Measurements from ENCODE around the gene ATP2B2.

Gene ATP2B2

DNA sequence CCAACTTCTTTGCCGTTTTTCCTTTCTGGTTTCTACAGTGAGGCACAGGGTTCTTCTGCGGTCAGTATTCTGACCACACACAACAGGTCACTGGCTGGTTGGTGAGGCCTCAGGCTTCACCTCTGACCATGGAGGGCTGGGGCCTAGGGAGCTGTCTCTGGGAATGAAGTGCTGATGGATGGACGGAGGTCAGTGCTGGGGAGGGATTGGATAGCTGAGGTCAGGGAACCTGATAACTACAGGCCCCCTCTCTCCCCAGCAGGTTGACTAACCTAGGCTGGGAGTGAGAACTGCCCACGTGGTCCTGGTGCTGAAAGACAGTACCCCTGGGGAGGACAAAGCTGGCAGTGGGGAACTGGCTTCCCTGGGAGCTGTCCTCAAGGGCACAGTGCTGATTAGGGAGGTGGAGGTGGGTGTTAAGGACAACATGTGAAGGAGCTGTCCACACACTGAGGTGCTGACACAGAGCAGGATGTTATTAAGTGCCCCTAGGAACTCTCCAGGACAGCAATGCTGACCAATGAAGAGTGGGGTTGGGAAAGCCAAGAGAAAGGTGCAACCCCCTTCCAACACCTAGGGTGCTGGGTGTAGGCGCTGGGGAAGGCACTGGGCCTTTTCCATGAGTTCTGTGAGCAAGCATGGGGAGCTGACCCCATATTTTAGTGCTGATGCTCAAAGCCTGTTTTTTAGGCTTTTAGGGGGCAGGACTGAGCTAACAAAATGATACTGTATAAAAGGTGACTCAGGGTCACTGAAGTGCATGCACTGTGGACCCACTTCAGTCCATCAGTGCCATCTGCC is 45.2 kb downstream of the ATP2B2 start (continued):
- TF ChIP-seq ZBTB20 (tag by site-specific recombination; IDR thresholded peaks at IDR 0.05) (no peak), ZNF610 (tag by site-specific recombination; IDR thresholded peaks at IDR 0.05; ENCODE audit: borderline replicate concordance) (no peak), ZNF211 (tag by site-specific recombination; IDR thresholded peaks at IDR 0.05; ENCODE audit: low read depth) (no peak), ZNF274 (IDR thresholded peaks at IDR 0.05; ENCODE audit: low read length) (no peak), ZNF274 (tag by site-specific recombination; IDR thresholded peaks at IDR 0.05; ENCODE audit: borderline replicate concordance) (no peak), ZSCAN23 (tag by site-specific recombination; IDR thresholded peaks at IDR 0.05) (no peak), ZNF280D (tag by site-specific recombination; IDR thresholded peaks at IDR 0.05) (no peak), ZNF433 (tag by site-specific recombination; IDR thresholded peaks at IDR 0.05; ENCODE audit: low read depth) (no peak), ZNF529 (tag by site-specific recombination; IDR thresholded peaks at IDR 0.05; ENCODE audit: insufficient replicate concordance) (no peak), OVOL3 (tag by site-specific recombination; IDR thresholded peaks at IDR 0.05) (no peak), MYNN (tag by site-specific recombination; IDR thresholded peaks at IDR 0.05; ENCODE audit: borderline replicate concordance) (no peak), ZNF354C (tag by site-specific recombination; IDR thresholded peaks at IDR 0.05; ENCODE audit: borderline replicate concordance, low read depth) (no peak), SP2 (tag by site-specific recombination; IDR thresholded peaks at IDR 0.05) (no peak), KLF7 (tag by site-specific recombination; IDR thresholded peaks at IDR 0.05; ENCODE audit: borderline replicate concordance) (no peak), ZNF830 (tag by site-specific recombination; IDR thresholded peaks at IDR 0.05; ENCODE audit: low read depth) (no peak), ZNF510 (tag by site-specific recombination; IDR thresholded peaks at IDR 0.05; ENCODE audit: insufficient replicate concordance) (no peak), EGR2 (tag by site-specific recombination; IDR thresholded peaks at IDR 0.05; ENCODE audit: low read depth) (peak; percentile 80), ZNF221 (tag by site-specific recombination; IDR thresholded peaks at IDR 0.05; ENCODE audit: borderline replicate concordance) (no peak), PRDM6 (tag by site-specific recombination; IDR thresholded peaks at IDR 0.05) (no peak), GLIS2 (tag by site-specific recombination; IDR thresholded peaks at IDR 0.05) (peak; percentile 37; the same call in 1 of the 2 replicates), ZNF366 (tag by site-specific recombination; conservative IDR thresholded peaks at IDR 0.05) (peak; percentile 47; the same call in 1 of the 2 replicates), PRDM2 (tag by site-specific recombination; IDR thresholded peaks at IDR 0.05; ENCODE audit: borderline replicate concordance) (no peak), TRIM28 (IDR thresholded peaks at IDR 0.05; ENCODE audit: borderline replicate concordance, low read length) (no peak), ZNF16 (tag by site-specific recombination; IDR thresholded peaks at IDR 0.05; ENCODE audit: low read depth) (no peak), RBAK (tag by site-specific recombination; IDR thresholded peaks at IDR 0.05) (no peak), ZNF530 (tag by site-specific recombination; IDR thresholded peaks at IDR 0.05; ENCODE audit: low read depth) (no peak)
- TF ChIP-seq, protein P1, sequence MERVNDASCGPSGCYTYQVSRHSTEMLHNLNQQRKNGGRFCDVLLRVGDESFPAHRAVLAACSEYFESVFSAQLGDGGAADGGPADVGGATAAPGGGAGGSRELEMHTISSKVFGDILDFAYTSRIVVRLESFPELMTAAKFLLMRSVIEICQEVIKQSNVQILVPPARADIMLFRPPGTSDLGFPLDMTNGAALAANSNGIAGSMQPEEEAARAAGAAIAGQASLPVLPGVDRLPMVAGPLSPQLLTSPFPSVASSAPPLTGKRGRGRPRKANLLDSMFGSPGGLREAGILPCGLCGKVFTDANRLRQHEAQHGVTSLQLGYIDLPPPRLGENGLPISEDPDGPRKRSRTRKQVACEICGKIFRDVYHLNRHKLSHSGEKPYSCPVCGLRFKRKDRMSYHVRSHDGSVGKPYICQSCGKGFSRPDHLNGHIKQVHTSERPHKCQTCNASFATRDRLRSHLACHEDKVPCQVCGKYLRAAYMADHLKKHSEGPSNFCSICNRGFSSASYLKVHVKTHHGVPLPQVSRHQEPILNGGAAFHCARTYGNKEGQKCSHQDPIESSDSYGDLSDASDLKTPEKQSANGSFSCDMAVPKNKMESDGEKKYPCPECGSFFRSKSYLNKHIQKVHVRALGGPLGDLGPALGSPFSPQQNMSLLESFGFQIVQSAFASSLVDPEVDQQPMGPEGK (tag by site-specific recombination; IDR thresholded peaks at IDR 0.05) = peak; percentile 67; the same call in 1 of the 2 replicates
